Stomach (tissue), 9 donors: Measurements from ENCODE around the gene GLTP. TPM values are rescaled to one million over a fixed set of nuclear protein-coding genes. Genes with fewer than 3 reads are reported as not detected.

Experiments
- DNase-seq, 2 donors: peaks; one replicate each; pipeline versions ENCODE4 v3.0.0 to v3.0.0-alpha.2; 2013 to 2019
- H3K27ac ChIP-seq, 5 donors: fragments of 200-600 bp in 4 of 5; sonication (generic) in 4 of 5; one replicate each; pipeline ENCODE4 v1.5.1; 2013 to 2019; ENCODE audit warnings: mild to moderate bottlenecking in 1 of 5, moderate library complexity in 1 of 5
- H3K27me3 ChIP-seq, 3 donors: fragments of 200-600 bp; sonication (generic); one replicate each; pipeline ENCODE4 v1.5.1; 2017 to 2019; ENCODE audit warnings: mixed run types in 1 of 3
- H3K36me3 ChIP-seq, 4 donors: fragments of 200-600 bp; sonication (generic); 1 replicate in 3 of 4; 2 replicates in 1 of 4; pipeline ENCODE4 v1.5.1; 2016 to 2019
- H3K4me1 ChIP-seq, 4 donors: fragments of 200-600 bp; sonication (generic); one replicate each; pipeline ENCODE4 v1.5.1; 2016 to 2019
- H3K4me3 ChIP-seq, 4 donors: fragments of 200-600 bp; sonication (generic) in 3 of 4; one replicate each; pipeline ENCODE4 v1.5.1; 2016 to 2019; ENCODE audit warnings: mild to moderate bottlenecking in 1 of 4
- H3K9me3 ChIP-seq, 4 donors: fragments of 200-600 bp; sonication (generic); one replicate each; pipeline ENCODE4 v1.5.1; 2016 to 2019
- EP300 ChIP-seq: sonication (generic); formaldehyde crosslinking; IDR thresholded peaks from one replicate; pipeline ENCODE4 v1.6.1; 2017; ENCODE audit warnings: antibody characterized with exemption
- POLR2A ChIP-seq, 4 donors: fragments of 450-650 bp; IDR thresholded peaks; one replicate each; pipeline ENCODE4 v1.6.1; 2016; ENCODE audit warnings: antibody characterized with exemption in 4 of 4, control low read depth in 2 of 4, mild to moderate bottlenecking in 1 of 4, moderate library complexity in 1 of 4
- POLR2AphosphoS5 ChIP-seq, 3 donors: sonication (generic); formaldehyde crosslinking; IDR thresholded peaks; one replicate each; pipeline ENCODE4 v1.6.1; 2016; ENCODE audit warnings: antibody characterized with exemption in 3 of 3
- WGBS, 5 donors: extraction: QIAGEN DNeasy Blood & Tissue Kit in 3 of 5; methylation state at CpG; one replicate each; pipeline versions ENCODE4 v1.1.5 to v1.1.7; 2013 to 2018; 5-methylcytosine and 5-hydroxymethylcytosine counted together
- intact Hi-C: fragments of 100-400 bp; cut with DNase I; formaldehyde crosslinking; loops from one replicate; pipeline ENCODE4 v1.15.1; 2023; ENCODE audit warnings: low total_unique reads
- polyA plus RNA-seq, 3 donors: library from polyadenylated mRNA; stranded (reverse); fragments of 200-250 nt; gene quantifications; one replicate each; pipeline ENCODE4 v1.2.3, GENCODE V29; 2013
- total RNA-seq, 5 donors: library from RNA; depleted of rRNA; stranded (reverse); fragments of >200 nt; gene quantifications; one replicate each; pipeline versions ENCODE4 v1.1.0 to v1.2.3, GENCODE V29; 2014 to 2016
- TF ChIP-seq, protein P1 (sequence below), 7 experiments: fragments of 450-650 bp in 4 of 7; fragments of 200-600 bp in 3 of 7; sonication (generic) in 3 of 7; IDR thresholded peaks; one replicate each; pipeline ENCODE4 v1.5.1; 2016 to 2019; ENCODE audit warnings: antibody characterized with exemption in 7 of 7, control low read depth in 2 of 7, mild to moderate bottlenecking in 1 of 7
- donor health status: healthy with polysubstance abuse.
- donor health status: Bipolar disorder and iron deficiency.
- donor health status: healthy.

GLTP gene
- total and polyA plus RNA-seq, 8 donors: 26.4 to 93.6 (median 50.1) TPM

DNA sequence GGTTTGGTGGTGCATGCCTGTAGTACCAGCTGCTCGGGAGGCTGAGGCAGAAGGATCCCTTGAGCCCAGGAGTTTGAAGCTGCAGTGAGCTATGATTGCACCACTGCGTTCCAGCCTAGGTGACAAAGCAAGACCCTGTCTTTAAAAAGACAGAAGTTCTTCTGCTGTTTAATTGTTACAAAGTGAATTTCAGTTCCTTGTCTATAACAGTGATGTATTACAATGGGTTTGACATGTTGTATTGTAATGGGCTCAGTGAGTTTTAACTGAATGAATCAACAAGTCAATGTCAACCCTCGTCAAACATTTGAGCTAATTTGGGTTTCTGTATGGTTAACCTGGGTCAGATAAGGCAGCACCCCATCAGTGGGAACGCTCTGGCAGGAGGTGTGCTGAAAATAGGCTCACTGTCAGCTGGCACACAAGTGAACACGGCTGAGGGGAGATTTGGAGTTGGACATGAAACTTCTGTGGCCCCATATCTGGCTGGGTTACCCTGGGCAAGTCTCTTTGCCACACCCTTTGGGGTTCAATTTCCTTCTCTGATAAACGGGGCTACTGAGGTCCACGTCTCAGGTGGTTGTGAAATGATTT is 33.1 kb downstream of the GLTP start:
- TF ChIP-seq POLR2A (IDR thresholded peaks at IDR 0.05) (no peak), POLR2AphosphoS5 (IDR thresholded peaks at IDR 0.05) (no peak), EP300 (no peak)
- TF ChIP-seq, protein P1, sequence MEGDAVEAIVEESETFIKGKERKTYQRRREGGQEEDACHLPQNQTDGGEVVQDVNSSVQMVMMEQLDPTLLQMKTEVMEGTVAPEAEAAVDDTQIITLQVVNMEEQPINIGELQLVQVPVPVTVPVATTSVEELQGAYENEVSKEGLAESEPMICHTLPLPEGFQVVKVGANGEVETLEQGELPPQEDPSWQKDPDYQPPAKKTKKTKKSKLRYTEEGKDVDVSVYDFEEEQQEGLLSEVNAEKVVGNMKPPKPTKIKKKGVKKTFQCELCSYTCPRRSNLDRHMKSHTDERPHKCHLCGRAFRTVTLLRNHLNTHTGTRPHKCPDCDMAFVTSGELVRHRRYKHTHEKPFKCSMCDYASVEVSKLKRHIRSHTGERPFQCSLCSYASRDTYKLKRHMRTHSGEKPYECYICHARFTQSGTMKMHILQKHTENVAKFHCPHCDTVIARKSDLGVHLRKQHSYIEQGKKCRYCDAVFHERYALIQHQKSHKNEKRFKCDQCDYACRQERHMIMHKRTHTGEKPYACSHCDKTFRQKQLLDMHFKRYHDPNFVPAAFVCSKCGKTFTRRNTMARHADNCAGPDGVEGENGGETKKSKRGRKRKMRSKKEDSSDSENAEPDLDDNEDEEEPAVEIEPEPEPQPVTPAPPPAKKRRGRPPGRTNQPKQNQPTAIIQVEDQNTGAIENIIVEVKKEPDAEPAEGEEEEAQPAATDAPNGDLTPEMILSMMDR (IDR thresholded peaks at IDR 0.05): no peak
- intact Hi-C loops: no loop called here
- Histone ChIP-seq H3K4me1 (peaks cover 0 to 27% (median 8%) of the 10 kb centered on the region in 4 donors), H3K27ac (no peak overlapping the region), H3K36me3 (peaks cover 0 to 19% (median 15%) of the 10 kb centered on the region in 4 donors), H3K27me3 (no peaks in the 10 kb centered on the region), H3K9me3 (no peaks in the 10 kb centered on the region), H3K4me3 (no peak overlapping the region)
- DNase-seq: no peak
- WGBS, 5 donors: 29 to 46% (median 33%) methylated on average over 7 of the region's 7 CpGs

DNA sequence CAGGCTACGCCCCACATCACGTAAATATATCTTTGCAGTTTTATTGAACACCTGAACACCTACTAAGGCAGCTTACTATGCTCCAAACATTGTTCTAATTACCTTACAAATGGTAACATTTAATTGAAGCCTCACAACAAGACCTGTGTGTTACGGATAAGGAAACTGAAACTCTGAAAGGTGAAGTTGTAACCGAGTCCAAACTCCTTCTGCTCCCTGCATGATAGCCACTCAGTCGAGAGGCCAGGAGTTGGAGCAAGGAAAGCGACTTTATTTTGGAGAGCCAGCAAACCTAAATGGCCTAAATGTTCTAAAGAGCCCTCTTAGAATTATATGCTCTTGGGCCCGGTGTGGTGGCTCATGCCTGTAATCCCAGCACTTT is 34.5 kb downstream of the GLTP start:
- intact Hi-C loops: no loop called here
- H3K36me3 ChIP-seq: peaks cover 0 to 5% (median 2%) of the 10 kb centered on the region in 4 donors
- H3K4me3 ChIP-seq: peak overlapping the region in 1 of 4 donors; percentile 16
- 75 to 84% (median 78%) methylated on average over 7 of the region's 7 CpGs for WGBS, 5 donors
- no peaks in the 10 kb centered on the region for H3K9me3 ChIP-seq
- H3K27ac ChIP-seq: peak overlapping the region in 1 of 5 donors; percentile 22
- TF ChIP-seq EP300: no peak
- no peak for TF ChIP-seq POLR2A (IDR thresholded peaks at IDR 0.05)
- TF ChIP-seq, protein P1 (IDR thresholded peaks at IDR 0.05): no peak
- no peak for TF ChIP-seq POLR2AphosphoS5 (IDR thresholded peaks at IDR 0.05)
- peaks cover 0 to 27% (median 8%) of the 10 kb centered on the region in 4 donors for H3K4me1 ChIP-seq
- no peaks in the 10 kb centered on the region for H3K27me3 ChIP-seq
- no peak for DNase-seq

DNA sequence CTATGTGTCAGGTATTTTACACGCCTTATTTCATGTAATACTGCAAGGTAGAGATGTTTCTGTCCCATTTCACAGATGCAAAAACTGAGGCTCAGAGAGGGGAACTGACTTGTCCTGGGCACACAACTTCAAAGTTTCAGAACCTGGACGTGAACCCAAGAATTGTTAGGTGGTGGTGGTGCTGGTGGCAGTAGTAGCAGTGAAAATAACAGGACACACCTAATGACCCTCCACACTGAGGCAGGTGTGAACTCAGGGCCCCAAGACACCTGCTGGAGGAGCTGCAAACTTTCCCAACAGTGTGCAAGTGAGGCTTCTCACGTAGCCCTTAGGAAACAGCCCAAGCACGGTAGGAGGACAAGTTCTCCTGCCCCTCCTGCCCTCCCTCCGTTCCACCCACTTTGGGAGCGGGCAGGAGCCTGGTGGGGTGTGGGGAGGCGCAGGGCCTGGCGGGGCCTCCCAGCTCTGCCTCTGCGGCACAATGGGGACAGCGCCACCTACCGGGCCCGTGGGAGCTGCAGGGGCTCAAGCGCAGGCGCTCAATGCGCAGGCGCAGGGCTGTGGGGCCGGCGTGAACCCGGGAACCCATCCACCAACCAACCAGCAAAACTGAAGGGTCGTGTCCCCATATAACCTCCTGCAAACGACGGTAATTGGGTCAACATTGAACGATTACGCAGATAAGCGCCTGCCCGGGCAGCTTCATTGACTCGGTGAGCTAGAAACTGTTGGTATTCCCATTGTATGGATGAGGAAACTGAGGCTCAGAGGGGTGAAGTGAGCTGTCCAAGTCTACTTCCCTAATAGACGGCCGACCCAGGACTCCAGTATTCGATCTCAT is 35.1 kb downstream of the GLTP start:
- intact Hi-C loops: loop anchor here (5.0 kb wide), 1 partner anchor 38 kb away; no protein-coding TSS in a partner anchor
- H3K9me3 ChIP-seq: no peaks in the 10 kb centered on the region
- no peaks in the 10 kb centered on the region for H3K36me3 ChIP-seq
- no peak overlapping the region for H3K27ac ChIP-seq
- H3K4me3 ChIP-seq: peak overlapping the region; percentile 16 to 28 (median 19)
- TF ChIP-seq EP300 (no peak), POLR2AphosphoS5 (IDR thresholded peaks at IDR 0.05) (peak in 1 of 3 donors; percentile 64)
- TF ChIP-seq, protein P1 (IDR thresholded peaks at IDR 0.05): peak in 5 of 7 experiments; percentile 94 to 98 (median 97)
- 9 to 16% (median 10%) methylated on average over 22 to 30 of the region's 30 CpGs for WGBS, 5 donors
- DNase-seq: peak; percentile 94 to 95
- H3K27me3 ChIP-seq: no peaks in the 10 kb centered on the region
- H3K4me1 ChIP-seq: peaks cover 0 to 27% (median 8%) of the 10 kb centered on the region in 4 donors

DNA sequence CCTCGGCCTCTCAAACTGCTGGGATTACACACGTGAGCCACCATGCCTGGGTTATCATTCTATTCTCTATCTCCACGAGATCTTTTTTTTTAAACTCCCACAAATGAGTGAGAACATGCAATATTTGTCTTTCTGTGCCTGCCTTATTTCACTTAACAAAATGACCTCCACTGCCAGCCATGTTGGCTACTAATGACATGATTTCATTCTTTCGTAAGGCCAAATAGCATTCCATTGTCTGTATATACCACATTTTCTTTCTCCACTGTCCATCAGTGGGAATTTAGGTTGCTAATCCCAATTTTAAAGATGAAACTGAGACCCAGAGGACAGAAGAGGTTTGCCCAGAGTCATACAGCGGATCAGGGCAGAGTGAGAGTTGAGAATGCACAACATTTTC is 36.2 kb downstream of the GLTP start:
- TF ChIP-seq POLR2A (IDR thresholded peaks at IDR 0.05) (no peak), EP300 (no peak), POLR2AphosphoS5 (IDR thresholded peaks at IDR 0.05) (no peak)
- TF ChIP-seq, protein P1 (IDR thresholded peaks at IDR 0.05): no peak
- 82 to 89% (median 84%) methylated on average over 5 of the region's 5 CpGs for WGBS, 5 donors
- intact Hi-C loops: loop anchor here (5.0 kb wide), 1 partner anchor 37 kb away; no protein-coding TSS in a partner anchor

More for the DNA sequence above, 36.2 kb downstream of the GLTP start:
- H3K27me3 ChIP-seq: no peaks in the 10 kb centered on the region
- H3K36me3 ChIP-seq: no peaks in the 10 kb centered on the region
- H3K4me1 ChIP-seq: peaks cover 0 to 27% (median 8%) of the 10 kb centered on the region in 4 donors
- no peak overlapping the region for H3K4me3 ChIP-seq
- H3K27ac ChIP-seq: no peak overlapping the region
- DNase-seq: no peak
- no peaks in the 10 kb centered on the region for H3K9me3 ChIP-seq
